Measurements from ENCODE around the gene PTGS1.
"Not testable (repeated sequence)": the region's sequence is repeated elsewhere in the genome, so short reads cannot be mapped to it uniquely, and the experiment has no call there.

PTGS1 gene

DNA sequence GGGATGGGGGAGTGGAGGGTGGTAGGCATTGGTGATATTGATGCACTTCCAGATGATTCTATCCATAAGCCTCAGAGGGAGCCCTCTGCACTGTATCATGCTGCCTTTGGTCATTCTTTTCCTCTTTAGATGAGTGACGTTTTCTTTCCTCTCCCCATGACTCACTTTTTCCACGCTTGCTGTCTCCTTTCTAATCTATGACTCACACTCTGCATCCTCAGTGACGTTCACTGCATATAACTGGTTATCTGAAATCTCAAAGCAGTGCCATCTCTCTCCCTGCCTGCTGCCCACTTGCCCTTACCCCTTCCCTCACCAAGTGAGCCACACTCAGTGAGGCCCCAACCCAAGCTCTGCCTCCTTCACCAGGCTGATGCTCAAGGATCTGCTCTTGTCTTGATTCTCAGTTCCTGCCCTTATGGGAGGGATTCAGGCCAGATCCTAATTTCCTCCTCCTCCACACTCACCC is 31.6 kb downstream of the PTGS1 start:
- no peak for DNase-seq

GRCh38 chr9:122402874-122403273 is 32.0 kb downstream of the PTGS1 start:
- DNase-seq: no peak

DNA sequence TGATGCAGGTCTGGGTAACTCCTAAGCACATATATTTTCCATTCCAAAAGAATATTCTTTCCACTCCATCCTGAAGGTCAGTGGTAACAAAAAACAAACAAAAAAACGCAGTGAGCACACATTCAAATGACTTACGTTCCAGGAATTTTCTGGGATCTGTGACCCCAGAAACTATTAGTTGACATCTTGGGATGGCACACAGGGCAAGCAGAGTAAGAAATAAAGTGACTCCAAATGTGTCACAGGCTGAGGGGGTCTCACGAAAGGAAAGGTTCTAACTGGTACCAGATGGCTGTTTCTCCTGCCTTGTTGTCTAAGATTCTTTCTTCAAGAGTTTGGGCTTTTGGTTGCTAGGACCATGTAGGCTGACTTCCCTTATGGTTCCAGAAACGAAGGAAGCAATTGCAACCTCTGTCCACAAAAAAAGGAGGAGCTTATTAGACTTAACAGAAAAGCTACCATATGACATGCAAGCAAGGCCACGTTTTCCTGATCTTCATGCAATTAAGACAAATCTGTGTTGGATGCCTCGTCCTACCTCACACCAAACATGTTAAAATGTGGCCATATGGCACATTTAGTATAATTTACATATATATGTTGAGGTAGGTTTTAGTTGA is 32.7 kb downstream of the PTGS1 start:
- DNase-seq: no peak

DNA sequence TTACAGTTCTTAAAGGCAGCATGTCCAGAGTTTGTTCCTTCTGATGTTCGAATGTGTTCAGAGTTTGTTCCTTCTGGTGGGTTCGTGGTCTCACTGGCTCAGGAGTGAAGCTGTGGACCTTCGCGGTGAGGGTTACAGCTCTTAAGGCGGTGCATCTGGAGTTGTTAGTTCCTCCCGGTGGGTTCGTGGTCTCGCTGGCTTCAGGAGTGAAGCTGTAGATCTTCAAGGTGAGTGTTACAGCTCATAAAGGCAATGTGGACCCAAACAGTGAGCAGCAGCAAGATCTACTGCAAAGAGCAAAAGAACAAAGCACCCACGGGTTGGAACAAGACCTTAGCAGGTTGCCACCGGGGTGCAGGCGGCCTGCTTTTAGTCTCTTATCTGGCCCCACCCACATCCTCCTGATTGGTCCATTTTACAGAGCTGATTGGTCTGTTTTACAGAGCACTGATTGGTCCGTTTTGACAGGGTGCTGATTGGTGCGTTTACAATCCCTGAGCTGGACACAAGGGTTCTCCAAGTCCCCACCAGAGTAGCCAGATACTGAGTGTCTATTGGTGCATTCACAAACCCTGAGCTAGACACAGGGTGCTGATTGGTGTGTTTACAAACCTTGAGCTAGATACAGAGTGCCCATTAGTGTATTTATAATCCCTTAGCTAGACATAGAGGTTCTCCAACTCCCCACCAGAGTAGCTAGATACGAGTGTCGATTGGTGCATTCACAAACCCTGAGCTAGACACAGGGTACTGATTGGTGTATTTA is 34.7 kb downstream of the PTGS1 start:
- DNase-seq: not testable (repeated sequence)

GRCh38 chr9:122406070-122406890 is 35.5 kb downstream of the PTGS1 start:
- no peak for DNase-seq

DNA sequence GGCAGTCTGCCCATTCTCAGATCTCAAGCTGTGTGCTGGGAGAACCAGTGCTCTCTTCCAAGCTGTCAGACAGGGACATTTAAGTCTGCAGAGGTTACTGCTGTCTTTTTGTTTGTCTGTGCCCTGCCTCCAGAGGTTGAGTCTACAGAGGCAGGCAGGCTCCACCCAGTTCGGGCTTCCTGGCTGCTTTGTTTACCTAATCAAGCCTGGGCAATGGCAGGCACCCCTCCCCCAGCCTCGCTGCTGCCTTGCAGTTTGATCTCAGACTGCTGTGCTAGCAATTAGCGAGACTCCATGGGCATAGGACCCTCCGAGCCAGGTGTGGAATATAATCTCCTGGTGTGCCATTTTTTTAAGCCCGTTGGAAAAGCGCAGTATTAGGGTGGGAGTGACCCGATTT is 43.3 kb downstream of the PTGS1 start:
- not testable (repeated sequence) for DNase-seq

- no peak for DNase-seq
Measured at GRCh38 chr9:122418016-122418415, 47.2 kb downstream of the PTGS1 start.

DNA sequence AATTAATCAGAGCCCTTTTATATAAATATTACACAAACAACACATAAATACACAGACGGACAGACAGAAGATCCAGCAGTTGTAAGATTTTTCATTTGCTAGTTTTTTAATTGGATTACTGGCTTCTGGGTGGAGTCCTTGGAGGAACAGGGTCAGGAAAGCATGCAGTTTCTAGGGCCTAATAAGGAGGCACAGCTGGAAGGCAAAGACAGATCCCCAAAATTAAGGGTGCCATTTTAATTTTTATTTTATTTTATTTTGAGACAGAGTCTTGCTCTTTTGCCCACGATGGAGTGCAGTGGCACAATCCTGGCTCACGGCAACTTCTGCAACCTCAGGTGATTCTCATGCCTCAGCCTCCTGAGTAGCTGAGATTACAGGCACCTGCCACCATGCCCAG is 49.5 kb downstream of the PTGS1 start:
- DNase-seq: no peak

- DNase-seq: no peak
Measured at GRCh38 chr9:122425087-122425486, 54.3 kb downstream of the PTGS1 start.

GRCh38 chr9:122426723-122427122 is 55.9 kb downstream of the PTGS1 start:
- DNase-seq: no peak

GRCh38 chr9:122442568-122442967 is 71.7 kb downstream of the PTGS1 start:
- no peak for DNase-seq

GRCh38 chr9:122444041-122444733 is 73.4 kb downstream of the PTGS1 start:
- DNase-seq: no peak
